Endothelial cell of umbilical vein (primary cell): Measurements from ENCODE around the gene FAM168A. TPM values are rescaled to one million over a fixed set of nuclear protein-coding genes. Genes with fewer than 3 reads are reported as not detected.

Experiments
- BruUV-seq: library from RNA; stranded (reverse); fragments of 400-500 nt; replicated peaks from 2 replicates; lab custom pipeline; 2021; lab: Mats Ljungman, UMichigan
- CTCF ChIA-PET: fragments of 300-600, 350-600 bp; sonication (Branson Sonifier 250); formaldehyde crosslinking; loops from one replicate; lab custom pipeline; 2021; ENCODE audit warnings: antibody characterized with exemption, inconsistent platforms; lab: Charles Lee
- POLR2A ChIA-PET: fragments of 300-600, 350-600 bp; sonication (Branson Sonifier 250); formaldehyde crosslinking; loops from one replicate; lab custom pipeline; 2021; ENCODE audit warnings: antibody characterized with exemption, inconsistent platforms; lab: Charles Lee
- DNase-seq: peaks from one replicate; pipeline ENCODE4 v3.0.0-alpha.2; 2011; ENCODE audit warnings: low read depth, low spot score
- FAIRE-seq: peaks from 2 replicates; lab custom pipeline; 2011; peaks lifted over from hg19 to GRCh38; lab: Jason Lieb, UNC
- H2AFZ ChIP-seq: 2 replicates; pipeline ENCODE4 v1.6.0; 2012; ENCODE audit warnings: low read depth, low read length, control low read depth, inconsistent platforms
- H3K27ac ChIP-seq: 2 replicates; pipeline ENCODE4 v1.5.1; 2011; ENCODE audit warnings: low read depth, mild to moderate bottlenecking, control low read depth, low read length, moderate library complexity; ENCODE audit not compliant: insufficient read depth
- H3K27me3 ChIP-seq, 2 experiments: 2 replicates each; pipeline versions ENCODE4 v1.6.0 to v1.6.1; 2011; ENCODE audit warnings: low read length in 2 of 2, mixed read lengths in 1 of 2; ENCODE audit not compliant: control insufficient read depth in 2 of 2, insufficient read depth in 2 of 2
- H3K36me3 ChIP-seq, 2 experiments: 2 replicates in 1 of 2; 3 replicates in 1 of 2; pipeline ENCODE4 v1.5.1; 2011; ENCODE audit warnings: low read length in 2 of 2, mild to moderate bottlenecking in 1 of 2, moderate library complexity in 1 of 2; ENCODE audit not compliant: control insufficient read depth in 2 of 2, insufficient read depth in 2 of 2; ENCODE audit errors: extremely low read depth in 1 of 2
- H3K4me1 ChIP-seq: 3 replicates; pipeline ENCODE4 v1.5.1; 2011; ENCODE audit warnings: mild to moderate bottlenecking, low read length; ENCODE audit not compliant: control insufficient read depth, insufficient read depth; ENCODE audit errors: extremely low read depth
- H3K4me2 ChIP-seq: 2 replicates; pipeline ENCODE4 v1.6.1; 2011; ENCODE audit warnings: low read length, control low read depth, mixed read lengths; ENCODE audit not compliant: insufficient read depth
- H3K4me3 ChIP-seq, 3 experiments: fragments of 200-600 bp in 1 of 3; sonication (generic), shearing (Covaris generic) in 1 of 3; replicated peaks in 1 of 3; 2 replicates each; pipeline ENCODE4 v1.5.1; 2011 to 2016; ENCODE audit warnings: control low read depth in 3 of 3, low read length in 3 of 3, mild to moderate bottlenecking in 2 of 3, inconsistent platforms in 1 of 3, low read depth in 1 of 3, moderate library complexity in 1 of 3; ENCODE audit not compliant: insufficient read depth in 1 of 3
- H3K79me2 ChIP-seq: 2 replicates; pipeline ENCODE4 v1.6.0; 2012; ENCODE audit warnings: low read length, inconsistent platforms; ENCODE audit not compliant: control insufficient read depth, insufficient read depth
- H3K9ac ChIP-seq: replicated peaks from 2 replicates; pipeline ENCODE3; 2011; ENCODE audit warnings: low read length, control low read depth; ENCODE audit not compliant: insufficient read depth; ENCODE audit errors: extremely low read depth
- H3K9me1 ChIP-seq: replicated peaks from 3 replicates; pipeline ENCODE4 v1.6.0; 2011; ENCODE audit warnings: mild to moderate bottlenecking, low read length; ENCODE audit not compliant: control insufficient read depth, insufficient read depth; ENCODE audit errors: extremely low read depth
- H3K9me3 ChIP-seq: replicated peaks from 2 replicates; pipeline ENCODE4 v1.5.1; 2012; ENCODE audit warnings: low read length, inconsistent platforms; ENCODE audit not compliant: control insufficient read depth, insufficient read depth
- H4K20me1 ChIP-seq: replicated peaks from 2 replicates; pipeline ENCODE3; 2011; ENCODE audit warnings: mild to moderate bottlenecking, low read length; ENCODE audit not compliant: control insufficient read depth, insufficient read depth; ENCODE audit errors: extremely low read depth
- EZH2 ChIP-seq: IDR thresholded peaks from 2 replicates; pipeline ENCODE4 v1.6.1; 2012; ENCODE audit warnings: borderline replicate concordance, low read depth, mild to moderate bottlenecking, moderate library complexity, low read length, inconsistent platforms; ENCODE audit not compliant: severe bottlenecking
- FOS ChIP-seq: IDR thresholded peaks from 2 replicates; pipeline ENCODE4 v1.6.1; 2011; ENCODE audit warnings: mild to moderate bottlenecking, low read length, moderate library complexity, borderline replicate concordance; ENCODE audit not compliant: insufficient read depth
- GATA2 ChIP-seq: IDR thresholded peaks from 2 replicates; pipeline ENCODE4 v1.7.0; 2011; ENCODE audit warnings: low read depth, mild to moderate bottlenecking, moderate library complexity, mixed read lengths, low read length; ENCODE audit not compliant: insufficient read length, insufficient read depth
- JUN ChIP-seq: IDR thresholded peaks from 2 replicates; pipeline ENCODE4 v1.6.1; 2011; ENCODE audit warnings: borderline replicate concordance, low read depth; ENCODE audit not compliant: insufficient read length, insufficient read depth
- MYC ChIP-seq: IDR thresholded peaks from one replicate; pipeline ENCODE4 v1.6.1; 2011; ENCODE audit warnings: mild to moderate bottlenecking, low read depth, low read length
- POLR2A ChIP-seq: IDR thresholded peaks from 2 replicates; pipeline ENCODE4 v1.6.1; 2012; ENCODE audit warnings: low read depth, mild to moderate bottlenecking, control low read depth, low read length
- POLR2AphosphoS5 ChIP-seq: IDR thresholded peaks from 2 replicates; pipeline ENCODE4 v1.6.1; 2012; ENCODE audit warnings: low read depth, mild to moderate bottlenecking, control low read depth, low read length, moderate library complexity; ENCODE audit not compliant: insufficient read depth
- dilution Hi-C: fragments of 300-500 bp; cut with MboI; formaldehyde crosslinking; loops from one replicate; pipeline ENCODE4 v1.15.0; 2019; ENCODE audit warnings: low sequenced_read_pairs; ENCODE audit not compliant: extremely low pct_ligation_motif_present
- intact Hi-C: fragments of 100-400 bp; cut with micrococcal nuclease; formaldehyde crosslinking; loops from one replicate; pipeline ENCODE4 v1.10.0; 2022
- polyA plus RNA-seq, 4 experiments: library from polyadenylated mRNA; depleted of rRNA in 3 of 4; stranded (reverse) in 3 of 4; unstranded in 1 of 4; fragments of >200 nt; gene quantifications; 2 replicates each; pipeline versions ENCODE4 v1.2.1 to v1.2.3, GENCODE V29; 2011 to 2012; ENCODE audit warnings: missing spikeins in 1 of 4
- total RNA-seq: library from RNA; stranded (reverse); gene quantifications from 2 replicates; pipeline ENCODE4 v1.2.3, GENCODE V29; 2021
- TF ChIP-seq, protein P1 (sequence below), 2 donors: IDR thresholded peaks; 1 replicate in 1 of 2; 2 replicates in 1 of 2; pipeline ENCODE4 v1.5.1; 2011; ENCODE audit warnings: low read length in 2 of 2, mild to moderate bottlenecking in 2 of 2, moderate library complexity in 2 of 2, control low read depth in 1 of 2, inconsistent platforms in 1 of 2, low read depth in 1 of 2; ENCODE audit not compliant: insufficient read depth in 1 of 2; ENCODE audit errors: extremely low read depth in 1 of 2
- TF ChIP-seq, protein P2 (sequence below): IDR thresholded peaks from 2 replicates; pipeline ENCODE4 v1.6.1; 2011; ENCODE audit not compliant: insufficient read depth, insufficient read length

Gene FAM168A
- total and polyA plus RNA-seq, 2 donors (not counting 3 experiments of a cell fraction or from before 2014, with no cell fraction given), result 17.0 to 20.5 TPM

DNA sequence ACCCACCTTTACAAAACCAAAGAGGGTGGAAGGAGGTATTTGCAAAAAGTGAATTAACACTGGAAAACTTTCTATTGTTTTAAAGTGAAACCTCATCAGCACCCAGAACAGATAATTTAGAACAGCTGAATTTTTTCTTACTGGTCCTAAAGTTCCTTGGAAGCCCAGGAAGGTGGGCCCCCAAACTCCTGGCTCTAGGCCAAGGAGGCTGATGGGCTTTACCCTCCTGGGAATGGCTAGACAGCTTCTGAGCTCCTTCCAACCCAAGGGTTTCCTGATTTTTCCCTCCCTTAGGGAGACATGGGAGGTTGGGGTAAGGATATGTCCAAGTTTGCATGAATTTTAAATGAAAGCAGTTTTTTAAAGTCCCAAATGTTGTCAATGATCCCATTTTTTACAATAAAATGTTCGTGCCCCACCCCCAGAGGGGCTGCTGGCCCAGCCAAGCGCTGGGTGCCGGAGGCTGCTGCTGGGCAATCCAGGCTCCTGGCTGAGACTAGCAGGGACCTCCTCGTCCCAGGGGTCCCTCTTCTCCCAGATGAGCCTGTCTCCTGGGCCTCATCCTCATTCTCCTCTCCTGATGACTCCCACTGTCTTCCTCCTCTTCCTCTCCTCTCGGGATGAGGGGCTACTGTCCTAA lies 193.3 kb downstream of the FAM168A start:
- no TSS peak for BruUV-seq
- ChIA-PET CTCF (interaction anchor here (0.6 to 6.4 kb wide), 3 partner anchors 11 to 256 kb away, joined by 3 to 89 read pairs (median 4); no protein-coding TSS in a partner anchor), POLR2A (no interaction called here)
- intact Hi-C loops, result loop anchor here (1.0 to 10.0 kb wide), 3 partner anchors 220 to 528 kb away; no protein-coding TSS in a partner anchor
- FAIRE-seq (no peak), DNase-seq (no peak)
- H3K79me2 ChIP-seq, result no peaks in the 10 kb centered on the region
- H3K4me3 ChIP-seq, result no peak overlapping the region
- no peaks in the 10 kb centered on the region for H3K9me1 ChIP-seq
- dilution Hi-C loops, result no loop called here
- no peaks in the 10 kb centered on the region for H3K27me3 ChIP-seq
- no peak overlapping the region for H3K4me2 ChIP-seq
- TF ChIP-seq MYC, result no peak
- TF ChIP-seq, protein P1, sequence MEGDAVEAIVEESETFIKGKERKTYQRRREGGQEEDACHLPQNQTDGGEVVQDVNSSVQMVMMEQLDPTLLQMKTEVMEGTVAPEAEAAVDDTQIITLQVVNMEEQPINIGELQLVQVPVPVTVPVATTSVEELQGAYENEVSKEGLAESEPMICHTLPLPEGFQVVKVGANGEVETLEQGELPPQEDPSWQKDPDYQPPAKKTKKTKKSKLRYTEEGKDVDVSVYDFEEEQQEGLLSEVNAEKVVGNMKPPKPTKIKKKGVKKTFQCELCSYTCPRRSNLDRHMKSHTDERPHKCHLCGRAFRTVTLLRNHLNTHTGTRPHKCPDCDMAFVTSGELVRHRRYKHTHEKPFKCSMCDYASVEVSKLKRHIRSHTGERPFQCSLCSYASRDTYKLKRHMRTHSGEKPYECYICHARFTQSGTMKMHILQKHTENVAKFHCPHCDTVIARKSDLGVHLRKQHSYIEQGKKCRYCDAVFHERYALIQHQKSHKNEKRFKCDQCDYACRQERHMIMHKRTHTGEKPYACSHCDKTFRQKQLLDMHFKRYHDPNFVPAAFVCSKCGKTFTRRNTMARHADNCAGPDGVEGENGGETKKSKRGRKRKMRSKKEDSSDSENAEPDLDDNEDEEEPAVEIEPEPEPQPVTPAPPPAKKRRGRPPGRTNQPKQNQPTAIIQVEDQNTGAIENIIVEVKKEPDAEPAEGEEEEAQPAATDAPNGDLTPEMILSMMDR (IDR thresholded peaks at IDR 0.05; ENCODE audit: extremely low read depth in 1 of 2, insufficient read depth in 1 of 2, low read depth in 1 of 2, low read length in 2 of 2), result no peak
- no peak for TF ChIP-seq POLR2AphosphoS5
- no peak for TF ChIP-seq EZH2
- no peak for TF ChIP-seq JUN
- no peak for TF ChIP-seq FOS
- TF ChIP-seq, protein P2, sequence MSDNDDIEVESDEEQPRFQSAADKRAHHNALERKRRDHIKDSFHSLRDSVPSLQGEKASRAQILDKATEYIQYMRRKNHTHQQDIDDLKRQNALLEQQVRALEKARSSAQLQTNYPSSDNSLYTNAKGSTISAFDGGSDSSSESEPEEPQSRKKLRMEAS, result no peak
- TF ChIP-seq GATA2, result no peak
- no peak for TF ChIP-seq POLR2A
- no peak overlapping the region for H3K27ac ChIP-seq
- no peaks in the 10 kb centered on the region for H4K20me1 ChIP-seq
- H3K9ac ChIP-seq, result no peak overlapping the region
- no peaks in the 10 kb centered on the region for H3K4me1 ChIP-seq
- H3K9me3 ChIP-seq, result no peaks in the 10 kb centered on the region
- H2AFZ ChIP-seq, result no peak overlapping the region
- peaks cover 2 to 4% of the 10 kb centered on the region in 2 experiments for H3K36me3 ChIP-seq
